ENCODE results near the gene ACOT8. TPM values are rescaled to one million over a fixed set of nuclear protein-coding genes. Genes with fewer than 3 reads are reported as not detected.

ACOT8 gene
- total RNA-seq, 4 donors from 2014 or later = 56.9 to 93.8 (median 78.3) TPM

DNA sequence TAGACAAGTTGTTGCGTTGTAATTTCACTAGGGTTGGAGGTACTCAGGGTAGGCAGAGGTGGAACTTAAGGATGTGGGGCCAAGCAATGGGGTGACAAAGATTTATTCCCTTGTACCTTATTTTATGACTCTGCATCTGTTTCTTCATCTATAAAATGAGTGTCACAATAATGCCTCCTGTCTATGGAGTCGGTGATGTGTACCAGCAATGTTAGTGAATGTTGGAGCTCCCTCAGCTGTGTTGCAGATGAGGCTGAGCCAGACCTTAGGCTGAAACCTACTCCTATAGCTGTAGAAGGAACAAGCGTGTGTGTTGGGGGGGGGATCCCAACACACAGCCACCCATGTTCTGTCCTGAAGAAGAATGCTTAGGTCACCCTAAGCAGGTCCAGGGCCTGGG is 40.2 kb downstream of the ACOT8 start:
- Histone ChIP-seq H3K27me3 (no peaks in the 10 kb centered on the region), H3K9me3 (no peaks in the 10 kb centered on the region), H3K4me1 (peaks cover 3 to 31% (median 5%) of the 10 kb centered on the region in 4 donors), H3K36me3 (no peaks in the 10 kb centered on the region), H3K4me3 (no peak overlapping the region), H3K27ac (no peak overlapping the region)
- TF ChIP-seq POLR2A (IDR thresholded peaks at IDR 0.05) = no peak
- TF ChIP-seq, protein P1, sequence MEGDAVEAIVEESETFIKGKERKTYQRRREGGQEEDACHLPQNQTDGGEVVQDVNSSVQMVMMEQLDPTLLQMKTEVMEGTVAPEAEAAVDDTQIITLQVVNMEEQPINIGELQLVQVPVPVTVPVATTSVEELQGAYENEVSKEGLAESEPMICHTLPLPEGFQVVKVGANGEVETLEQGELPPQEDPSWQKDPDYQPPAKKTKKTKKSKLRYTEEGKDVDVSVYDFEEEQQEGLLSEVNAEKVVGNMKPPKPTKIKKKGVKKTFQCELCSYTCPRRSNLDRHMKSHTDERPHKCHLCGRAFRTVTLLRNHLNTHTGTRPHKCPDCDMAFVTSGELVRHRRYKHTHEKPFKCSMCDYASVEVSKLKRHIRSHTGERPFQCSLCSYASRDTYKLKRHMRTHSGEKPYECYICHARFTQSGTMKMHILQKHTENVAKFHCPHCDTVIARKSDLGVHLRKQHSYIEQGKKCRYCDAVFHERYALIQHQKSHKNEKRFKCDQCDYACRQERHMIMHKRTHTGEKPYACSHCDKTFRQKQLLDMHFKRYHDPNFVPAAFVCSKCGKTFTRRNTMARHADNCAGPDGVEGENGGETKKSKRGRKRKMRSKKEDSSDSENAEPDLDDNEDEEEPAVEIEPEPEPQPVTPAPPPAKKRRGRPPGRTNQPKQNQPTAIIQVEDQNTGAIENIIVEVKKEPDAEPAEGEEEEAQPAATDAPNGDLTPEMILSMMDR (IDR thresholded peaks at IDR 0.05) = no peak
- no peak for DNase-seq

DNA sequence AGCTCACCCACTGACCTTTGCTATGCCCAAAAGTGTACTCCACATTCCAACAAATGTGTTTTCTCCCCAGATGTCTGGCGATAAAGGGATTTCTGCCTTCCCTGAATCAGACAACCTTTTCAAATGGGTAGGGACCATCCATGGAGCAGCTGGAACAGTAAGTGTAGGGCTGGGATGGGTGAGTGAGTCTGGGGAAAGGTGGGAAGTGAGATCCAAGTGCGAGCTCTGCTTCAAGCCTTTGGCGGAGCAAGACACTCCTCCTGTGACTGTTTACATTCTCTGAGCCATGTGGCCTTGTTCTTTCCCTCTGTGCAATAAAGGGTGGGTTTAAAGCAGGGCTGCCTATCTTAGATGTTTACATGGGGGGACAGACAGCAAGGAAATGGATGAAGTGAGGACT is 42.9 kb downstream of the ACOT8 start:
- no peaks in the 10 kb centered on the region for H3K27me3 ChIP-seq
- no peaks in the 10 kb centered on the region for H3K9me3 ChIP-seq
- no peak overlapping the region for H3K27ac ChIP-seq
- H3K4me3 ChIP-seq = no peak overlapping the region
- DNase-seq = no peak
- peaks cover 0 to 21% (median 0%) of the 10 kb centered on the region in 3 donors for H3K36me3 ChIP-seq
- peaks cover 3 to 17% (median 5%) of the 10 kb centered on the region in 4 donors for H3K4me1 ChIP-seq
- no peak for TF ChIP-seq POLR2A (IDR thresholded peaks at IDR 0.05)
- TF ChIP-seq, protein P1 (IDR thresholded peaks at IDR 0.05) = no peak

DNA sequence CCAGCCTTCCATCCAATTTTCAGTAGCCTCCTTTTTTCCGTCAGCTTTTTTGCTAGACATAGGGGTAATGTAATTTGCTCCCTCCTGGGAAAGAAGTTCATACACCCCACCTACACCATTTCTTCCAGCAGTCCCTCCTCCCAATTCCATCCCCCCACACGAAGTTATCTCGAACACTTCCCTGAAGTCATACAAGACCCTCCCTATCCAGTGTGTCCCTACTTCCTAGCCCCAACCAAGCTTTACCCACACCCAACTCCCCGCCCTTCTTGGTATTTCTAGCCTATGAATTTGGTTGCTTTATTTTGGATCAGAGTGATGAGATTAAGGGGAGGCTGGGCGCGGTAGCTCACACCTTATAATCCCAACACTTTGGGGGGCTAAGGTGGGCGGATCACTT is 43.7 kb downstream of the ACOT8 start:
- peak overlapping the region in 3 of 4 donors; percentile 46 to 64 (median 62) for H3K4me3 ChIP-seq

DNA sequence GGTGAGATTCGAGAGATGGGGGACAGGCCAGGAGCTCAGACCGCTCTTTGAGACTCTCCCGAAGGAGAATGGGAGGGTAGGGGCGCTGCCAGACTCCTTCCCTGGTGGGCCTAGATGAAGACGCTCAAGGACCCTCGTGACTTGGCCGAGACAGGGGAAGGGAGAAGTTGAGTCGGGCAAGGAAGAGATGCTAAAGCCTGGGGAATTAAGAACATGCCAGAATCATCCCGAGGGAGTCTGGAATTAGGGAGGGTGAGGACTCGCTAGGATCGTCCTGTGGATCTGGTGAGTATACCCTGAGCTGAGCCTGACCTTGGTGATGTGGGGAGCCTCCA is 44.2 kb downstream of the ACOT8 start:
- DNase-seq = no peak
- no peak for TF ChIP-seq POLR2A (IDR thresholded peaks at IDR 0.05)
- TF ChIP-seq, protein P1 (IDR thresholded peaks at IDR 0.05) = no peak
- Histone ChIP-seq H3K4me1 (peaks cover 3 to 17% (median 5%) of the 10 kb centered on the region in 4 donors), H3K4me3 (peak overlapping the region; percentile 46 to 71 (median 63)), H3K27ac (no peak overlapping the region), H3K27me3 (no peaks in the 10 kb centered on the region), H3K9me3 (no peaks in the 10 kb centered on the region), H3K36me3 (peaks cover 0 to 34% (median 0%) of the 10 kb centered on the region in 3 donors)

More for the DNA sequence above, 43.7 kb downstream of the ACOT8 start:
- DNase-seq = no peak
- H3K27ac ChIP-seq = no peak overlapping the region
- no peaks in the 10 kb centered on the region for H3K9me3 ChIP-seq
- no peak for TF ChIP-seq POLR2A (IDR thresholded peaks at IDR 0.05)
- TF ChIP-seq, protein P1 (IDR thresholded peaks at IDR 0.05) = no peak
- H3K27me3 ChIP-seq = no peaks in the 10 kb centered on the region
- peaks cover 3 to 17% (median 5%) of the 10 kb centered on the region in 4 donors for H3K4me1 ChIP-seq
- H3K36me3 ChIP-seq = peaks cover 0 to 29% (median 0%) of the 10 kb centered on the region in 3 donors

DNA sequence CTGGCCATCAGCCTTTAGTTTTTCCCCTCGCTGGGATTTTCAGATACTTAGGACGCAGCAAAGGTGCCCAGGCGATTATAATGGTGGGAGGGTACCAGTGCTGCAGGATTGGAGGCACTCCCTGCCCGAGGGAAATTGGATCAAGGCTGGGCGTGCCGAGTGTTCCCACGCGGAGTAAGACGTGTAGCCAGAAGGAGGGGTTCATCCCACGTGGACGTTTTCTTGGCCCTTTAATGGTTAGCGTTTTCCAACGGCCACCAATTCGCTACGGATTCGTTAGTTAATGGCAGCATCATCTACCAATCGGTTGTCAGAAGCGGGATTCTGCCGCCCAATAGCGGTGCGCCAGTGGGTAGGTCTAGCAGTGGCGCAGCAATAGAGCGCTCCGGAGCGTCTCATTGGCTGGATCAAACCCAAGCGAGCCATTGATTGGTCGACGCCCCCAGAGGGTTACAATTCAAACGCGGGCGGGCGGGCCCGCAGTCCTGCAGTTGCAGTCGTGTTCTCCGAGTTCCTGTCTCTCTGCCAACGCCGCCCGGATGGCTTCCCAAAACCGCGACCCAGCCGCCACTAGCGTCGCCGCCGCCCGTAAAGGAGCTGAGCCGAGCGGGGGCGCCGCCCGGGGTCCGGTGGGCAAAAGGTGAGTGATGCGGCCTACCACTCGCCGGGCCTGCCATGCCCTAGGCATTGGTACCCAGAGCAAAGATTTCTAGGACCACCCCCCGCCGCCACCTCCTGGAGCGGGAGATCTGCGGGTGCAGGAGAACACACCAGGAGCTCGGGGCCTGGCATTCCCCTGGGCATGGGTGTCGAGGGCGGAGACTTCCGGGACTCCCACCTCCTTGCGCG is 44.8 kb downstream of the ACOT8 start, which contains the start of gene UBE2C:
TSS of gene UBE2C (plus strand) at position 488 of the 849 bp plus-strand sequence. CDS start at position 540, 52 bp downstream.
- peak; percentile 92 to 98 (median 95) for DNase-seq
- H3K27ac ChIP-seq = peak within 1 kb of the TSS in 3 of 4 donors; percentile 31 to 63 (median 33)
- H3K4me1 ChIP-seq = peaks cover 3 to 17% (median 5%) of the 10 kb centered on the region in 4 donors
- TF ChIP-seq POLR2A (IDR thresholded peaks at IDR 0.05) = no peak
- TF ChIP-seq, protein P1 (IDR thresholded peaks at IDR 0.05) = no peak
- no peaks in the 10 kb centered on the region for H3K27me3 ChIP-seq
- H3K9me3 ChIP-seq = no peaks in the 10 kb centered on the region
- peaks cover 0 to 40% (median 0%) of the 10 kb centered on the region in 3 donors for H3K36me3 ChIP-seq
- H3K4me3 ChIP-seq = peak within 1 kb of the TSS; percentile 46 to 71 (median 63)

All from Peyer's patch (tissue), 4 donors.